ENCODE measurements around the gene C1orf167.

C1orf167 gene

GRCh38 chr1:11719313-11720032, 42.5 kb upstream of the C1orf167 start:
- no peaks in the 10 kb centered on the region for H3K27me3 ChIP-seq (ENCODE audit: insufficient read depth, poor library complexity, severe bottlenecking)
- TF ChIP-seq CTCF (IDR thresholded peaks at IDR 0.05; ENCODE audit: poor library complexity, severe bottlenecking): peak; percentile 95
- H3K36me3 ChIP-seq (ENCODE audit: low read depth): no peaks in the 10 kb centered on the region
- H3K4me1 ChIP-seq (ENCODE audit: insufficient read depth, poor library complexity, severe bottlenecking): no peaks in the 10 kb centered on the region
- no peak for DNase-seq (ENCODE audit: low spot score)
- no peaks in the 10 kb centered on the region for H3K9me3 ChIP-seq (ENCODE audit: severe bottlenecking)
- no peak overlapping the region for H3K27ac ChIP-seq (ENCODE audit: poor library complexity, severe bottlenecking)
- H3K4me3 ChIP-seq (ENCODE audit: severe bottlenecking): peak overlapping the region; percentile 9
- ATAC-seq (ENCODE audit: low read depth): peak; percentile 49

- H3K4me3 ChIP-seq (ENCODE audit: severe bottlenecking): no peak overlapping the region
- no peak for ATAC-seq (ENCODE audit: low read depth)
- H3K36me3 ChIP-seq (ENCODE audit: low read depth): no peaks in the 10 kb centered on the region
- no peaks in the 10 kb centered on the region for H3K9me3 ChIP-seq (ENCODE audit: severe bottlenecking)
- TF ChIP-seq CTCF (IDR thresholded peaks at IDR 0.05; ENCODE audit: poor library complexity, severe bottlenecking): peak; percentile 67
- H3K27ac ChIP-seq (ENCODE audit: poor library complexity, severe bottlenecking): no peak overlapping the region
- no peak for DNase-seq (ENCODE audit: low spot score)
- no peaks in the 10 kb centered on the region for H3K27me3 ChIP-seq (ENCODE audit: insufficient read depth, poor library complexity, severe bottlenecking)
- H3K4me1 ChIP-seq (ENCODE audit: insufficient read depth, poor library complexity, severe bottlenecking): no peaks in the 10 kb centered on the region
These were observed 42.0 kb upstream of the C1orf167 start for GRCh38 chr1:11720033-11720376.

- no peak for DNase-seq (ENCODE audit: low spot score)
- TF ChIP-seq CTCF (IDR thresholded peaks at IDR 0.05; ENCODE audit: poor library complexity, severe bottlenecking): no peak
- Histone ChIP-seq H3K27ac (ENCODE audit: poor library complexity, severe bottlenecking) (no peak overlapping the region), H3K36me3 (ENCODE audit: low read depth) (no peaks in the 10 kb centered on the region), H3K4me3 (ENCODE audit: severe bottlenecking) (no peak overlapping the region), H3K9me3 (ENCODE audit: severe bottlenecking) (no peaks in the 10 kb centered on the region), H3K27me3 (ENCODE audit: insufficient read depth, poor library complexity, severe bottlenecking) (no peaks in the 10 kb centered on the region), H3K4me1 (ENCODE audit: insufficient read depth, poor library complexity, severe bottlenecking) (no peaks in the 10 kb centered on the region)
- ATAC-seq (ENCODE audit: low read depth): no peak
These were observed 41.5 kb upstream of the C1orf167 start for GRCh38 chr1:11720525-11720924.

- no peaks in the 10 kb centered on the region for H3K36me3 ChIP-seq (ENCODE audit: low read depth)
These were observed 40.7 kb upstream of the C1orf167 start for GRCh38 chr1:11721311-11721710.

More at GRCh38 chr1:11721311-11721710, 40.7 kb upstream of the C1orf167 start:
- TF ChIP-seq CTCF (IDR thresholded peaks at IDR 0.05; ENCODE audit: poor library complexity, severe bottlenecking): no peak
- Histone ChIP-seq H3K4me1 (ENCODE audit: insufficient read depth, poor library complexity, severe bottlenecking) (no peaks in the 10 kb centered on the region), H3K9me3 (ENCODE audit: severe bottlenecking) (no peaks in the 10 kb centered on the region), H3K27me3 (ENCODE audit: insufficient read depth, poor library complexity, severe bottlenecking) (no peaks in the 10 kb centered on the region), H3K27ac (ENCODE audit: poor library complexity, severe bottlenecking) (no peak overlapping the region), H3K4me3 (ENCODE audit: severe bottlenecking) (no peak overlapping the region)
- no peak for ATAC-seq (ENCODE audit: low read depth)
- DNase-seq (ENCODE audit: low spot score): no peak
